Subcutaneous adipose tissue (tissue), 4 donors: ENCODE data around the gene GALR1. TPM values are rescaled to one million over a fixed set of nuclear protein-coding genes. Genes with fewer than 3 reads are reported as not detected.

ENCODE experiments used
- total RNA-seq, 4 donors: library from RNA; depleted of rRNA; stranded (reverse); fragments of >200 nt; gene quantifications; one replicate each; pipeline ENCODE4 v1.1.0, GENCODE V29; 2016
- TF ChIP-seq, protein P1 (sequence below): fragments of 450-650 bp; IDR thresholded peaks from one replicate; pipeline ENCODE4 v1.5.1; 2016; ENCODE audit warnings: low read depth, mild to moderate bottlenecking, control low read depth, antibody characterized with exemption, moderate library complexity

The GALR1 gene
- total RNA-seq, 4 donors from 2014 or later = under 0.01 to 3.6 (median 0.60) TPM

DNA sequence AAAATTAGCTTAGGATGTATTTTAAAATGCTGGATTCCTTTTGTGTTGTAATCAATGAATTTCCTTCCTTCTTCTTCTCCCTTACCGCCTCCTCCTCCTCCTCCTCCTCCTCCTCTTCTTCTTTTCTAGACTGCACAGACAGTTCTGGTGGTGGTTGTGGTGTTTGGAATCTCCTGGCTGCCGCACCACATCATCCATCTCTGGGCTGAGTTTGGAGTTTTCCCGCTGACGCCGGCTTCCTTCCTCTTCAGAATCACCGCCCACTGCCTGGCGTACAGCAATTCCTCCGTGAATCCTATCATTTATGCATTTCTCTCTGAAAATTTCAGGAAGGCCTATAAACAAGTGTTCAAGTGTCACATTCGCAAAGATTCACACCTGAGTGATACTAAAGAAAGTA, 18.8 kb downstream of the GALR1 start:
- TF ChIP-seq, protein P1, sequence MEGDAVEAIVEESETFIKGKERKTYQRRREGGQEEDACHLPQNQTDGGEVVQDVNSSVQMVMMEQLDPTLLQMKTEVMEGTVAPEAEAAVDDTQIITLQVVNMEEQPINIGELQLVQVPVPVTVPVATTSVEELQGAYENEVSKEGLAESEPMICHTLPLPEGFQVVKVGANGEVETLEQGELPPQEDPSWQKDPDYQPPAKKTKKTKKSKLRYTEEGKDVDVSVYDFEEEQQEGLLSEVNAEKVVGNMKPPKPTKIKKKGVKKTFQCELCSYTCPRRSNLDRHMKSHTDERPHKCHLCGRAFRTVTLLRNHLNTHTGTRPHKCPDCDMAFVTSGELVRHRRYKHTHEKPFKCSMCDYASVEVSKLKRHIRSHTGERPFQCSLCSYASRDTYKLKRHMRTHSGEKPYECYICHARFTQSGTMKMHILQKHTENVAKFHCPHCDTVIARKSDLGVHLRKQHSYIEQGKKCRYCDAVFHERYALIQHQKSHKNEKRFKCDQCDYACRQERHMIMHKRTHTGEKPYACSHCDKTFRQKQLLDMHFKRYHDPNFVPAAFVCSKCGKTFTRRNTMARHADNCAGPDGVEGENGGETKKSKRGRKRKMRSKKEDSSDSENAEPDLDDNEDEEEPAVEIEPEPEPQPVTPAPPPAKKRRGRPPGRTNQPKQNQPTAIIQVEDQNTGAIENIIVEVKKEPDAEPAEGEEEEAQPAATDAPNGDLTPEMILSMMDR = no peak

DNA sequence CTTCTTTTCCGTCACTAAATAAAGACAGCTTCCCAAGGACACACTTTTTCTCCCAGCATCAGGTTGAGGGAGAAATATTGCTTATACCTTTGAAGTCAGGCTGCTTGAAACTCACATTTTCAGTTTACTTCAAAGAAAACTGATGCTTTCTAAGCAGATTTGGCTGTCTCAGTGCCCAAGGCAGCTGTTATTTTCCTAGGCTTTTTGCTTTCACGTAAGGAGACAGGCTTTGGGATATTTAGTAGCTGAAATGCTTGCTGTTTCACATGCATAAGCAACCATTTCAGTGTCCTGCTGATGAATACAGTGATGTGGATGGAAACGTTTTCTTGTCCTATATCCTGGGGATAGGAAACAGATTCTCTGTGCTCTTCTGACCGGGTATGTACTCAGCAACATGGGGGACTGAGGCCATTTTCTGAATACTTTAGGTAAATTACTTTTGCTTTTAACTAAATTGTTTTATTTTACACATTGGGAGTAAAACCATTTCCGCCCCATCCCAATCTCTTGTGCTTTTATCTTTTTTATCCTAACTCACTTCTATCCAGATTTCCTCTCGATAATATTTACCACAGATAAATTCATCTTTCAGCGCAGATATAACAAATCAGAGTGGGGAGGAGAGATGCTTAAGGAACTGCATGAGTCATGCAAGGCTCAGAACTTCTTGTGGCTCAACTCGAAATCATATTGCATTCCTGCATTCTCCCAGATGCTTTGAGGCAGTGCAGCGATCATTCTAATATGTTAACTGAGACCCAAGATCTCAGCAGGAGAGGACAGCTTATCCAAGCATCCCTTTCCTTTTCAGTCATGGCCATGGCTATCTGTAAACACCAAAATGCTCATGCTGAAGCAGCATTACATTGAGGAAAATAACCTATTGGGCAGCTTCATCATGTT, 22.2 kb downstream of the GALR1 start:
- TF ChIP-seq, protein P1 = no peak

DNA sequence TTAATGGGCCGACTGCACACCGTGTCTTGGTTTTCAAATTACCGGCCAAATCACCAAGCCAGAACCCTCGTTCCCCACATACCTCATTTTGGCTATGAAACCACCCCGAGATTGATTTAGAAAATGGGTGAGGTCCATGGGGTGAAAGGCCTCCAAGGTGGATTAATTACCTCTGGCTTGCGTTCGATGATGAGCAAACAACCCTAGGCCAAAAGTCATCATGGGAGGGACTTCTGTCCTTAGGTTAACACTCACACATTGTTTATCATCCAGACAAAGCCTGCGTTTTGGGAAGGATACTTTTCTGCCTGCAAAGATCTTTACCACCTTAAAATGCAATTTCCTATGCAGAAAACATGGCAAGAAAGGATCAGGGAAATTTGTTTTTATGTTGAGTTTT, 48.5 kb downstream of the GALR1 start:
- TF ChIP-seq, protein P1 = no peak

DNA sequence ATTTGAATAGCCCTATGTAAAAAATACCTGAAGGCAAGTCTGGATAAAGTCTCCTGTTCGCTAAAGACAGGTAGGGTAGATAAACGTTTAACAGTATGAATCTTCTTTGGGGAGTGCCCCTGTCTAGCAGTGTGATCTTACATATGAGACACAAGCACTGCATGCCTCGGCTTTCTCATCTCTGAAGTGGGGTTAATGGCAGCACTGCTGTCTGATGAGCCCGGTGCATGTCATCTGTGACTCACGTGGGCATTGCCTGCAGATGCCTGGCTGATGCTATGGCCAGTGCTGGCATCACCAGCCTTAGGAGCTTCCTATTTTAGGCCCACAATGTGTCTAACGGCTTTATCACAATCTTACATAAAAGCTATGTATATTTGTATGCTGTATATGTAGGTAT, 50.1 kb downstream of the GALR1 start:
- TF ChIP-seq, protein P1 = no peak

DNA sequence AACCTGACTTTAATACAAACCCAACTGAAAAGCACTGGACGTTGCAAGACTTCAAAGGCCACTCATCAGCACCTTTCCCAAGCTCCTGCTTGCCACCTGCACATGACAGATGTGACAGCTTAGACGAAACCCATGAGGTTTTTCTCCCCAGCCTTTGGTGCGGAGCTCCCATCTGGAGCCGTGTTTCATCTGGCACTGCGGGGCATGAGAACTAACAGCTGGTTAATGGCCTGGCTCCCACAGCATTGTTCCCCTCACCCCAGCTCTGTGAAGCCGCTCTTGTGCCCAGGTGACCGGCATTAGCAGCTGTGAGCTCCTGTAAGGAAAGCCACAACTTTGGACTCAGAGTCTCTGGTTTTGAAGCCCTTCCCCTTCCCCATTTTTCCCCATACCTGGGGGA, 50.9 kb downstream of the GALR1 start:
- TF ChIP-seq, protein P1 = no peak

DNA sequence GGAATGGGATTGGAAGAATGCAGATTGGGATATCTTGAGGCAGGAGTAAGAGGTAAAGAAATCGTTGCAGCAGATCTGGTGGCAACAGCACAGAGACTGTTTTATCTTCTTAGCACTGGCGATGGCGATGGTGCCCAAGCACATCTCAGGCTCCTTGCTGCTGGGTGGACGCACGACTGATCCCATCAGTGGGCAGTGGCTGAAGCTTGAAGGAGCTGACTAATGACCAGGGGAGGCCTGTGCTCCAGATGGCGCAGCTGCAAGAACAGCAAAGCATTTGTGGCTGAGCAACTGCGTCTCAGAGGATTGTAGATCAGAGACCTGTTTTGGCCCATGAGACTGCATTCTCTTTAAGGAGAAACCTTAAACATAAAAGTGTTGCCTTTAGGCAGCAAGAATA, 54.6 kb downstream of the GALR1 start:
- TF ChIP-seq, protein P1 = no peak

DNA sequence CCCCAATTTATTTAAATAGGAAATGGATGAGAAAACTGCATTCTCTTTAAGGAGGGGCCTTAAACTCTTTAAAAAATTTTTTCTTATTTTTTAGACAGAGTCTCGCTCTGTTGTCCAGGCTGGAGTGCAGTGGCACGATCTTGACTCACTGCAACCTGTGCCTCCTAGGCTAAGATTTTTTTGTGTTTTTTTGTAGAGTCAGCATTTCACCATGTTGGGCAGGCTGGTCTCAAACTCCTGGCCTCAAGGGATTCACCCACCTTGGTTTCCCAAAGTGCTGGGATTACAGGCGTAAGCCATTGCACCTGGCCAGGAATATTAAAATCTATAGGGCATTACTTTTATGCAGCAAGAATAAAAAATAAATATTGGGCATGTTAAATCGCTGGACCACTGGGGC, 56.0 kb downstream of the GALR1 start:
- TF ChIP-seq, protein P1 = no peak
